ENCODE data around the gene RAB27B. TPM values are rescaled to one million over a fixed set of nuclear protein-coding genes. Genes with fewer than 3 reads are reported as not detected.

RAB27B gene
- total RNA-seq, 1 experiment from 2014 or later: 9.9 TPM

GRCh38 chr18:54812885-54813284 is 15.4 kb upstream of the RAB27B start:
- Histone ChIP-seq H3K4me3 (no peak overlapping the region), H3F3A (ENCODE audit: insufficient read depth, low read depth) (no peaks in the 10 kb centered on the region), H3K4me2 (no peak overlapping the region), H3K4me1 (replicated peaks; ENCODE audit: insufficient read depth) (no peaks in the 10 kb centered on the region), H3K27me3 (ENCODE audit: insufficient read depth, low read depth) (no peaks in the 10 kb centered on the region), H3K9me3 (ENCODE audit: insufficient read depth, low read depth) (no peaks in the 10 kb centered on the region), H3K79me2 (ENCODE audit: low read depth) (no peaks in the 10 kb centered on the region), H2AFZ (no peak overlapping the region), H4K20me1 (ENCODE audit: insufficient read depth) (no peaks in the 10 kb centered on the region), H3K27ac (no peak overlapping the region), H3K36me3 (ENCODE audit: low read depth) (no peaks in the 10 kb centered on the region), H3K9me2 (ENCODE audit: insufficient read depth) (no peaks in the 10 kb centered on the region)
- TF ChIP-seq EZH2 (IDR thresholded peaks at IDR 0.05; ENCODE audit: low read depth) (no peak), CTCF (conservative IDR thresholded peaks at IDR 0.05) (no peak)
- intact Hi-C loops (cut with micrococcal nuclease; ENCODE audit: unreplicated experiment): no loop called here
- ChIA-PET CTCF (no interaction called here), POLR2A (ENCODE audit: unreplicated experiment) (no interaction called here)
- BruUV-seq (replicated peaks): no TSS peak
- no peak for DNase-seq

GRCh38 chr18:54813305-54813704 is 15.0 kb upstream of the RAB27B start:
- no peak for DNase-seq
- H2AFZ ChIP-seq: no peak overlapping the region
- H3K9me2 ChIP-seq (ENCODE audit: insufficient read depth): no peaks in the 10 kb centered on the region
- H3K27ac ChIP-seq: no peak overlapping the region
- H3K4me3 ChIP-seq: no peak overlapping the region
- BruUV-seq (replicated peaks): no TSS peak
- no peaks in the 10 kb centered on the region for H3K9me3 ChIP-seq (ENCODE audit: insufficient read depth, low read depth)
- CTCF ChIA-PET: no interaction called here
- no peak for TF ChIP-seq EZH2 (IDR thresholded peaks at IDR 0.05; ENCODE audit: low read depth)
- TF ChIP-seq CTCF (conservative IDR thresholded peaks at IDR 0.05): no peak
- H4K20me1 ChIP-seq (ENCODE audit: insufficient read depth): no peaks in the 10 kb centered on the region
- intact Hi-C loops (cut with micrococcal nuclease; ENCODE audit: unreplicated experiment): no loop called here
- H3F3A ChIP-seq (ENCODE audit: insufficient read depth, low read depth): no peaks in the 10 kb centered on the region
- H3K79me2 ChIP-seq (ENCODE audit: low read depth): no peaks in the 10 kb centered on the region
- no peaks in the 10 kb centered on the region for H3K4me1 ChIP-seq (replicated peaks; ENCODE audit: insufficient read depth)
- H3K4me2 ChIP-seq: no peak overlapping the region
- no peaks in the 10 kb centered on the region for H3K27me3 ChIP-seq (ENCODE audit: insufficient read depth, low read depth)
- H3K36me3 ChIP-seq (ENCODE audit: low read depth): no peaks in the 10 kb centered on the region
- POLR2A ChIA-PET (ENCODE audit: unreplicated experiment): no interaction called here

GRCh38 chr18:54813977-54814565 is 14.2 kb upstream of the RAB27B start:
- Histone ChIP-seq H3K4me1 (replicated peaks; ENCODE audit: insufficient read depth) (no peaks in the 10 kb centered on the region), H3K9me3 (ENCODE audit: insufficient read depth, low read depth) (no peaks in the 10 kb centered on the region), H4K20me1 (ENCODE audit: insufficient read depth) (no peaks in the 10 kb centered on the region), H3F3A (ENCODE audit: insufficient read depth, low read depth) (no peaks in the 10 kb centered on the region), H3K36me3 (ENCODE audit: low read depth) (no peaks in the 10 kb centered on the region), H3K27me3 (ENCODE audit: insufficient read depth, low read depth) (no peaks in the 10 kb centered on the region), H3K79me2 (ENCODE audit: low read depth) (no peaks in the 10 kb centered on the region), H3K4me3 (no peak overlapping the region), H3K9me2 (ENCODE audit: insufficient read depth) (no peaks in the 10 kb centered on the region), H3K27ac (no peak overlapping the region), H2AFZ (no peak overlapping the region), H3K4me2 (no peak overlapping the region)
- no peak for DNase-seq
- POLR2A ChIA-PET (ENCODE audit: unreplicated experiment): no interaction called here
- TF ChIP-seq EZH2 (IDR thresholded peaks at IDR 0.05; ENCODE audit: low read depth) (no peak), CTCF (conservative IDR thresholded peaks at IDR 0.05) (no peak)
- intact Hi-C loops (cut with micrococcal nuclease; ENCODE audit: unreplicated experiment): no loop called here
- no TSS peak for BruUV-seq (replicated peaks)
- CTCF ChIA-PET: no interaction called here

Measured in PC-9 (cell line).